Hepatocyte (in vitro differentiated cells): ENCODE data around the gene NDUFA5. TPM values are rescaled to one million over a fixed set of nuclear protein-coding genes. Genes with fewer than 3 reads are reported as not detected.

ENCODE experiments used
- DNase-seq: peaks from one replicate; pipeline ENCODE4 v3.0.0-alpha.2; 2016; ENCODE audit warnings: low spot score
- H2AFZ ChIP-seq: fragments of 200-600 bp; sonication (generic); 2 replicates; pipeline ENCODE4 v1.6.0; 2016; ENCODE audit warnings: antibody characterized with exemption, mild to moderate bottlenecking
- H3K27ac ChIP-seq: fragments of 200-600 bp; sonication (generic); 2 replicates; pipeline ENCODE4 v1.5.1; 2016; ENCODE audit warnings: mild to moderate bottlenecking
- H3K27me3 ChIP-seq: fragments of 200-600 bp; sonication (generic); 2 replicates; pipeline ENCODE4 v1.6.1; 2016
- H3K36me3 ChIP-seq: fragments of 200-600 bp; sonication (generic); replicated peaks from 2 replicates; pipeline ENCODE4 v1.5.1; 2016; ENCODE audit warnings: low read depth; ENCODE audit not compliant: insufficient read depth
- H3K4me1 ChIP-seq: fragments of 200-600 bp; sonication (generic); 2 replicates; pipeline ENCODE4 v1.5.1; 2016; ENCODE audit warnings: mild to moderate bottlenecking, moderate library complexity; ENCODE audit not compliant: insufficient read depth
- H3K4me2 ChIP-seq: fragments of 200-600 bp; sonication (generic); 2 replicates; pipeline ENCODE4 v1.6.0; 2016
- H3K4me3 ChIP-seq: fragments of 200-600 bp; sonication (generic); 2 replicates; pipeline ENCODE4 v1.5.1; 2016; ENCODE audit warnings: mild to moderate bottlenecking
- H3K79me2 ChIP-seq: fragments of 200-600 bp; sonication (generic); 2 replicates; pipeline ENCODE4 v1.6.0; 2017; ENCODE audit warnings: mild to moderate bottlenecking
- H3K9me2 ChIP-seq: fragments of 200-600 bp; sonication (generic); replicated peaks from 2 replicates; pipeline ENCODE4 v1.6.0; 2017; ENCODE audit warnings: mild to moderate bottlenecking; ENCODE audit not compliant: insufficient read depth
- H3K9me3 ChIP-seq: fragments of 200-600 bp; sonication (generic); 2 replicates; pipeline ENCODE4 v1.5.1; 2016; ENCODE audit warnings: low read depth, mild to moderate bottlenecking
- H4K20me1 ChIP-seq: fragments of 200-600 bp; sonication (generic); 2 replicates; pipeline ENCODE4 v1.6.0; 2016; ENCODE audit warnings: mild to moderate bottlenecking; ENCODE audit not compliant: insufficient read depth, poor library complexity, severe bottlenecking
- EZH2 ChIP-seq: fragments of 200-600 bp; sonication (generic); IDR thresholded peaks from 2 replicates; pipeline ENCODE4 v1.6.1; 2016; ENCODE audit warnings: antibody characterized with exemption, mild to moderate bottlenecking, borderline replicate concordance
- EZH2phosphoT487 ChIP-seq: fragments of 200-600 bp; sonication (generic); IDR thresholded peaks from one replicate; pipeline ENCODE4 v1.6.1; 2018; ENCODE audit warnings: antibody characterized with exemption, mild to moderate bottlenecking, low read depth, moderate library complexity; ENCODE audit not compliant: unreplicated experiment, severe bottlenecking
- WGBS: methylation state at CpG from one replicate; pipeline ENCODE4 v1.1.6; 2016; ENCODE audit warnings: low lambda C conversion rate; ENCODE audit errors: missing lambda C conversion rate; 5-methylcytosine and 5-hydroxymethylcytosine counted together
- polyA plus RNA-seq: library from polyadenylated mRNA; unstranded; fragments of >200 nt; fragmentation: Nextera tagmentation; extraction: Ambion mirVana; gene quantifications from 2 replicates; pipeline ENCODE4 v1.2.1, GENCODE V29; 2016
- total RNA-seq: library from RNA; depleted of rRNA; stranded (reverse); fragments of >200 nt; gene quantifications from 2 replicates; pipeline ENCODE4 v1.2.3, GENCODE V29; 2014
- TF ChIP-seq, protein P1 (sequence below): fragments of 200-600 bp; sonication (generic); IDR thresholded peaks from 2 replicates; pipeline ENCODE4 v1.5.1; 2016; ENCODE audit warnings: antibody characterized with exemption, mild to moderate bottlenecking; ENCODE audit not compliant: poor library complexity

Gene NDUFA5
- total and polyA plus RNA-seq, 2 experiments from 2014 or later = 104 to 127 TPM

DNA sequence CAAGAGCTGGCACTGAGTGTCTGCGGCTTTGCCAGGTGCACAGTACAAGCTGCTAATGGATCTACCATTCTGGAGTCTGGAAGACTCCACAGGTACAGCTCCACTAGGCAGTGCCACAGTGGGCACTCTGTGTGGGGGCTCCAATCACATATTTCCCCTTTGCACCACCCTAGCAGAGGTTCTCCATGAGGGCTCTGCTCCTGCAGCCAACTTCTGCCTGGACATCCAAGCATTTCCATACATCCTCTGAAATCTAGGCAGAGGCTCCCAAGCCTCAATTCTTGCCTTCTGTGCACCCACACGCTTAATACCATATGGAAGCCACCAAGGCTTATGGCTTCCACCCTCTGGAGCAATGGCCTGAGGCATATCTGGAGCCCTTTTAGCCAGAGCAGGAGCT is 52.4 kb downstream of the NDUFA5 start:
- Histone ChIP-seq H3K36me3 (no peaks in the 10 kb centered on the region), H3K9me2 (no peaks in the 10 kb centered on the region), H3K4me1 (no peaks in the 10 kb centered on the region), H3K27me3 (no peaks in the 10 kb centered on the region), H3K27ac (no peak overlapping the region), H3K79me2 (no peaks in the 10 kb centered on the region), H3K9me3 (no peaks in the 10 kb centered on the region), H2AFZ (no peak overlapping the region), H3K4me2 (no peak overlapping the region), H4K20me1 (no peaks in the 10 kb centered on the region), H3K4me3 (no peak overlapping the region)
- no peak for TF ChIP-seq EZH2
- WGBS = 98% methylated on average over 2 of the region's 2 CpGs
- no peak for DNase-seq

DNA sequence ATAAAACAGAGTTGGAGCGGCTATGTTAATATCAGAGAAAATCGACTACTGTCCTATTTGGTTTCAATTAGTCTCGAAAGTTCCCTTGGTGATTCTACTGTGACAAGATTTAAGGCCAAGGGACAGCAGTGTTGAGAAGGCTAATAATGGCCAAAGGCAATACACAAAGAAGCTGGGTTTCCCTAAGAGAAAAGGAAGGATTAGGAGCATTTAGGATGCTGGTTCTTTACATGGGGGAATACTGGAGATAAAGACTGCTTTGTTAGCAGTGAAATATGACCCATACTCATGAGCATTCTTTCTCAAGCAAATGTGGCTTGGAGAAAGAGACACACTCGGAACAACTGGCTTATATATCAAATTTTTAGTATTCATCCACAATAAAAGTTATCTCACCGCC is 55.4 kb downstream of the NDUFA5 start:
- no peaks in the 10 kb centered on the region for H4K20me1 ChIP-seq
- H3K27me3 ChIP-seq = no peaks in the 10 kb centered on the region
- H2AFZ ChIP-seq = no peak overlapping the region
- 86% methylated on average over 5 of the region's 5 CpGs for WGBS
- H3K4me1 ChIP-seq = peaks cover 5% of the 10 kb centered on the region
- no peaks in the 10 kb centered on the region for H3K9me3 ChIP-seq
- no peak overlapping the region for H3K4me2 ChIP-seq
- no peak overlapping the region for H3K4me3 ChIP-seq
- H3K79me2 ChIP-seq = no peaks in the 10 kb centered on the region
- H3K36me3 ChIP-seq = no peaks in the 10 kb centered on the region
- H3K9me2 ChIP-seq = no peaks in the 10 kb centered on the region
- TF ChIP-seq EZH2phosphoT487 (no peak), EZH2 (no peak)
- TF ChIP-seq, protein P1, sequence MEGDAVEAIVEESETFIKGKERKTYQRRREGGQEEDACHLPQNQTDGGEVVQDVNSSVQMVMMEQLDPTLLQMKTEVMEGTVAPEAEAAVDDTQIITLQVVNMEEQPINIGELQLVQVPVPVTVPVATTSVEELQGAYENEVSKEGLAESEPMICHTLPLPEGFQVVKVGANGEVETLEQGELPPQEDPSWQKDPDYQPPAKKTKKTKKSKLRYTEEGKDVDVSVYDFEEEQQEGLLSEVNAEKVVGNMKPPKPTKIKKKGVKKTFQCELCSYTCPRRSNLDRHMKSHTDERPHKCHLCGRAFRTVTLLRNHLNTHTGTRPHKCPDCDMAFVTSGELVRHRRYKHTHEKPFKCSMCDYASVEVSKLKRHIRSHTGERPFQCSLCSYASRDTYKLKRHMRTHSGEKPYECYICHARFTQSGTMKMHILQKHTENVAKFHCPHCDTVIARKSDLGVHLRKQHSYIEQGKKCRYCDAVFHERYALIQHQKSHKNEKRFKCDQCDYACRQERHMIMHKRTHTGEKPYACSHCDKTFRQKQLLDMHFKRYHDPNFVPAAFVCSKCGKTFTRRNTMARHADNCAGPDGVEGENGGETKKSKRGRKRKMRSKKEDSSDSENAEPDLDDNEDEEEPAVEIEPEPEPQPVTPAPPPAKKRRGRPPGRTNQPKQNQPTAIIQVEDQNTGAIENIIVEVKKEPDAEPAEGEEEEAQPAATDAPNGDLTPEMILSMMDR = no peak
- no peak overlapping the region for H3K27ac ChIP-seq
- DNase-seq = no peak

DNA sequence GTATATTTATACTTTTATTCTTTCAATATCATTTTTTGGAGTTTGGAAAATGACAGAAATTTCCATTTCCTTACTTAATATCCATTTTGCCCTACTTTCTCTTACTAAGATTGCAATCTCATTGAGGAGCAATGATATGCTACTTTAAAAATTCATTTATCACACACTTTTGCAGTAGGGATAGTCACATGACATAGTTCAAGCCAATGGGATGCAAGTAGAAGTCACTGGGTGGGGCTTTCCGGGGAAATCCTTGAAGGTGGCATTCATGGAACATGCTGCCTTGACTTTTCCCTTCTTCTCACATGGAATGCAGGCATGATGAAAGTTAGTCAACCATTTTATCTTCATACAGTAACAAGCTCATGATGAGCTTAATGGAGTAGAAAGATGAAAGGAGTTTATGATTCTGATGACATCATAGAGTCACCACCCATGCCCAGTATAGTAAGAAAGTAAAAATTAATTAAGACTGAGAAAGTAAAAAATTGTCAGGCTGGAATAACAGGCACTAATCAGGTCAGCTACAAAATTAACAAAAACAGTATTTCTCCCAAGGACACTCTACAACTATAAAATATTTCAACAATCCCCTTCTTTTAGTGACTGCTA is 56.6 kb downstream of the NDUFA5 start:
- Histone ChIP-seq H3K79me2 (no peaks in the 10 kb centered on the region), H3K4me1 (peaks cover 5% of the 10 kb centered on the region), H3K27me3 (no peaks in the 10 kb centered on the region), H4K20me1 (no peaks in the 10 kb centered on the region), H3K9me2 (no peaks in the 10 kb centered on the region), H3K4me3 (no peak overlapping the region), H3K27ac (no peak overlapping the region), H3K36me3 (no peaks in the 10 kb centered on the region), H2AFZ (no peak overlapping the region), H3K4me2 (no peak overlapping the region), H3K9me3 (no peaks in the 10 kb centered on the region)
- WGBS = 100% methylated on average over 1 of the region's 1 CpG
- no peak for DNase-seq
- TF ChIP-seq EZH2 (no peak), EZH2phosphoT487 (no peak)
- TF ChIP-seq, protein P1 = no peak

DNA sequence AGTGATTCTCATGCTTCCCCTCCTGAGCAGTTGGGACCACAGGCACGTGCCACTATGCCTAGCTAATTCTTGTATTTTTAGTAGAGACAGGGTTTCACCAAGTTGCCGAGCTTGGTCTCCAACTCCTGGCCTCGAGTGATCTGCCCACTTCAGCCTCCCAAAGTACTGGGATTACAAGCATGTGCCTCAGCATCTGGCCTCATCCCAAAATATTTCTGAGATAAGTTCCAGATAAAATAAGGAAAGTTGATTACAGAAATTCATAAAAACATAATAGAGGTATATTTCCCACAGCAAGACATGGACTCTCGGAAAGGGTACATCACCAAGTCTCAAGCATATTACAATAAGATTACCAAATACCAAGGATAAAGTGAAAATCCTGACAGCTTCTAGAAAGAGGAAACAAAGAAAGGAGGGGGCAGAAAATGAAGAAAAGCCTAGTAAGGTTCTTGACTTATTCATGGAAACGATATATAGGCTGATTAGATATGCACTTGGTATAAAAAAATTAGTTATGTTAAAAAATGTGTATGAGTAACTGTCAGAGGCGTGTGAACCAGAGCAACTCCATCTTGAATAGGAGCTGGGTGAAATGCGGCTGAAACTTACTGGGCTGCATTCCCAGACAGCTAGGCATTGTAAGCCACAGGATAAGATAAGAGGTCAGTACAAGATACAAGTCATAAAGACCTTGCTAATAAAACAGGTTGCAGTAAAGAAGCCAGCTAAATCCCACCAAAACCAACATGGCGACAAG is 58.2 kb downstream of the NDUFA5 start:
- Histone ChIP-seq H4K20me1 (no peaks in the 10 kb centered on the region), H3K79me2 (no peaks in the 10 kb centered on the region), H3K27me3 (no peaks in the 10 kb centered on the region), H3K36me3 (no peaks in the 10 kb centered on the region), H3K9me3 (no peaks in the 10 kb centered on the region), H3K4me3 (no peak overlapping the region), H2AFZ (no peak overlapping the region), H3K27ac (no peak overlapping the region), H3K4me2 (no peak overlapping the region), H3K9me2 (no peaks in the 10 kb centered on the region), H3K4me1 (peaks cover 5% of the 10 kb centered on the region)
- no peak for TF ChIP-seq EZH2phosphoT487
- TF ChIP-seq, protein P1 = no peak
- TF ChIP-seq EZH2 = no peak
- peak; percentile 20 for DNase-seq
- WGBS = 67% methylated on average over 8 of the region's 8 CpGs
